BJ (cell line): ENCODE results near the gene HES1. TPM values are rescaled to one million over a fixed set of nuclear protein-coding genes. Genes with fewer than 3 reads are reported as not detected.

Experiments
- CTCF ChIA-PET: fragments of 350-600 bp; formaldehyde crosslinking; extraction: SDS; loops from one replicate; lab custom pipeline; 2021; ENCODE audit warnings: antibody characterized with exemption, inconsistent platforms; lab: Yijun Ruan, JAX
- POLR2A ChIA-PET: fragments of 300-600 bp; sonication (Branson Sonifier 250); formaldehyde crosslinking; extraction: SDS; loops from one replicate; lab custom pipeline; 2021; ENCODE audit warnings: antibody characterized with exemption; lab: Charles Lee
- DNase-seq: peaks from one replicate; pipeline ENCODE4 v3.0.0-alpha.2; 2011; ENCODE audit warnings: low read depth
- H3K27me3 ChIP-seq: 2 replicates; pipeline ENCODE4 v1.6.0; 2011; ENCODE audit warnings: low read length; ENCODE audit not compliant: control insufficient read depth, insufficient read depth
- H3K36me3 ChIP-seq: 2 replicates; pipeline ENCODE4 v1.5.1; 2011; ENCODE audit warnings: low read length; ENCODE audit not compliant: control insufficient read depth, insufficient read depth
- H3K4me3 ChIP-seq: 2 replicates; pipeline ENCODE4 v1.5.1; 2011; ENCODE audit warnings: low read depth, mild to moderate bottlenecking, control low read depth, low read length
- polyA plus RNA-seq: library from polyadenylated mRNA; depleted of rRNA; stranded (reverse); fragments of >200 nt; gene quantifications from 2 replicates; pipeline ENCODE4 v1.2.3, GENCODE V29; 2011
- TF ChIP-seq, protein P1 (sequence below): IDR thresholded peaks from 2 replicates; pipeline ENCODE4 v1.5.1; 2011; ENCODE audit warnings: low read depth, mild to moderate bottlenecking, control low read depth, inconsistent platforms, low read length, moderate library complexity; ENCODE audit not compliant: insufficient read depth

Gene HES1
- polyA plus RNA-seq, 1 experiment, result 16.2 TPM

- no peak for DNase-seq
- Histone ChIP-seq H3K27me3 (peaks cover 3% of the 10 kb centered on the region), H3K36me3 (no peaks in the 10 kb centered on the region), H3K4me3 (no peak overlapping the region)
- ChIA-PET POLR2A (no interaction called here), CTCF (no interaction called here)
- TF ChIP-seq, protein P1, sequence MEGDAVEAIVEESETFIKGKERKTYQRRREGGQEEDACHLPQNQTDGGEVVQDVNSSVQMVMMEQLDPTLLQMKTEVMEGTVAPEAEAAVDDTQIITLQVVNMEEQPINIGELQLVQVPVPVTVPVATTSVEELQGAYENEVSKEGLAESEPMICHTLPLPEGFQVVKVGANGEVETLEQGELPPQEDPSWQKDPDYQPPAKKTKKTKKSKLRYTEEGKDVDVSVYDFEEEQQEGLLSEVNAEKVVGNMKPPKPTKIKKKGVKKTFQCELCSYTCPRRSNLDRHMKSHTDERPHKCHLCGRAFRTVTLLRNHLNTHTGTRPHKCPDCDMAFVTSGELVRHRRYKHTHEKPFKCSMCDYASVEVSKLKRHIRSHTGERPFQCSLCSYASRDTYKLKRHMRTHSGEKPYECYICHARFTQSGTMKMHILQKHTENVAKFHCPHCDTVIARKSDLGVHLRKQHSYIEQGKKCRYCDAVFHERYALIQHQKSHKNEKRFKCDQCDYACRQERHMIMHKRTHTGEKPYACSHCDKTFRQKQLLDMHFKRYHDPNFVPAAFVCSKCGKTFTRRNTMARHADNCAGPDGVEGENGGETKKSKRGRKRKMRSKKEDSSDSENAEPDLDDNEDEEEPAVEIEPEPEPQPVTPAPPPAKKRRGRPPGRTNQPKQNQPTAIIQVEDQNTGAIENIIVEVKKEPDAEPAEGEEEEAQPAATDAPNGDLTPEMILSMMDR, result no peak
Observed at GRCh38 chr3:194154346-194154745, 18.4 kb downstream of the HES1 start.

- TF ChIP-seq, protein P1, result no peak
- CTCF ChIA-PET, result interaction anchor here (0.7 kb wide), 1 partner anchor 149 kb away, joined by 3 read pairs; no protein-coding TSS in a partner anchor
- Histone ChIP-seq H3K36me3 (no peaks in the 10 kb centered on the region), H3K4me3 (no peak overlapping the region), H3K27me3 (peaks cover 3% of the 10 kb centered on the region)
- POLR2A ChIA-PET, result no interaction called here
- DNase-seq, result no peak
Observed at GRCh38 chr3:194156095-194156494, 20.1 kb downstream of the HES1 start.

DNA sequence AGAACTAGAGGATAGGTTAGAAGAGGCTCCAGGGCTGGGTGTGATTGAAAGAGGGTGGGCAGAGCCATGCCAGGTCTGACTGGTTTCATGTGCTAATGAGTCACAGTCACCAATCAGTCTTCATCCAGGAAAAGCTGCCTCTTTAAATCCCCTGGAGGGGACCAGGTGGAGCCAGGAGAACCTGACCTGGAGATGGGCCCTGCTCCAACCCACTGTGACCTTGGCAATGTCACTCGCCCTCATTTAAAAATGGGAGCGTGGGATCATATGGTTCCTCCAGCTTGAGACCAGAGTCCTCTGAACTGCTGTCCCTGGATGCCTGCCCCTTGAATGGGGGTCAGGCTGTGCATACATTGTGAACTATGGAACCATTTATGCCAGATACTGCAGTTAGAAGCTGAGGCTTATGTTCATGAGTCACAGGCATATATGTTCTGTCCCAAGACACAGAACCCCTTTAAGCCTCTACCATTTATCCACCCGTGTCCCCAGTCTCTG is 23.0 kb downstream of the HES1 start:
- DNase-seq, result no peak
- TF ChIP-seq, protein P1, result no peak
- H3K4me3 ChIP-seq, result no peak overlapping the region
- CTCF ChIA-PET, result no interaction called here
- no peaks in the 10 kb centered on the region for H3K36me3 ChIP-seq
- POLR2A ChIA-PET, result no interaction called here
- peaks cover 11% of the 10 kb centered on the region for H3K27me3 ChIP-seq

DNA sequence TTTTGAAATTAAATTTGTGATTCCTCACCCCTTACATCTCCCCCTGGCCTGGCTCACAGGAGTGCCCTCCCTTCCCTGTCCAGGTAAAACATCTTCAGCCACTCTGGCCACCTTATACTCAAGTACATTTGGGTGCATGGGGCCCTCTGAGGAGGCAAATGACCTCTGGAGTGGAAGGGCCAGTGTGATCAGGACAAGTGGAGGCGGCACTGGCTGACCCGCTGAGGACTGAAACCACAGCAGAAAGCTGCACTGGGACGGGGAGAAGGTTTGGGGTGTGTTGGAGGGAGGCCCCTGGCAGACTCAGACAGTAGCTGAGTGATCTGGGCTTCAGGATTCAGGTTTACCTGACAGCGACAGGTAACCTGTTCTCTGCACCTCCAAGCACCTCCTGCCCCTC is 24.2 kb downstream of the HES1 start:
- TF ChIP-seq, protein P1, result no peak
- Histone ChIP-seq H3K4me3 (no peak overlapping the region), H3K27me3 (peaks cover 11% of the 10 kb centered on the region), H3K36me3 (no peaks in the 10 kb centered on the region)
- POLR2A ChIA-PET, result no interaction called here
- DNase-seq, result no peak
- CTCF ChIA-PET, result interaction anchor here (1.0 kb wide), 1 partner anchor 16 kb away, joined by 3 read pairs; no protein-coding TSS in a partner anchor

DNA sequence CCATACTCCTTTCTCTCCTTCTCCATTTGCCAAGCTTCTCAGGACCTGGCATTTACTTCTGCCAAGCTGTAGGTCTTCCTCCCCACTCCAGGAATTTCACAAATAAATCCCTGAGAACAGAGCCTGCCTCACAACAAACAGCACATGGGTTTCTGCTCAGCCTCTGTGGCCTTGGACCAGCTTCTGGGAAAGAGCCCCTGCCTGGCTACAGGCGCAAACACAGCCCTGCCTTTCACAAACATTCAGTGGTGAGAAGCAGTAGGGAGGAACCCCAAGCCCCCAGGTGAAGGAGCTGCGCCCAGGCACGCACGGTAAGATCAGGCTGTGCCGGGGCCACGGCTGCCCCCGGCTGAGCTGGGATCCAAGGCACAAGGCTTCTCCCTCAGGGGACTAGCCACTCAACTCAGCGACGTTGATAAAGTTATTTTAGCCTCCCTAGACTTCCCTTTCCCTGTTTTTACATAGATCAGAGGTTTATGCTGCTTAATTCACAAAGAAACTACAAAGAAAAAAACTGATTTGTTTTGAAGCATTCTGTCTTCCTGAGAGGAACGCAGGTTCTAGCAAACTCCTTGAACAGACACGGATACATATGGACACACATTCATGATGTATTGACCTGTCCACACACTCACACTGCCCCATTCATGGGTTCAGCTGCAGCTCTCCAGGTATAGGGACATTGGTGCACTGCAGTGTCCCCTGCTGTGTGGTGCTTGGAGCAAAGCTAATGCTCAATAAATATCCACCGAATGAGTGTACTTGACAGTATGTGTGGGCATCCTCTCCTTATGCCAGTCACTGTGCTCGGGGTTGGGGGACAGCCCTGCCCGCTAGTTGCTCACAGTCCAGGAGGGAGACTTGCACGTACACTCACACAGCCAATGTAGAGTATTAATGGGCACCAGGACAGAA is 25.4 kb downstream of the HES1 start:
- CTCF ChIA-PET, result no interaction called here
- H3K27me3 ChIP-seq, result peaks cover 12% of the 10 kb centered on the region
- H3K4me3 ChIP-seq, result no peak overlapping the region
- no peak for DNase-seq
- TF ChIP-seq, protein P1, result no peak
- POLR2A ChIA-PET, result no interaction called here
- H3K36me3 ChIP-seq, result no peaks in the 10 kb centered on the region
